ENCODE results near the gene AMPD2.

Gene AMPD2

DNA sequence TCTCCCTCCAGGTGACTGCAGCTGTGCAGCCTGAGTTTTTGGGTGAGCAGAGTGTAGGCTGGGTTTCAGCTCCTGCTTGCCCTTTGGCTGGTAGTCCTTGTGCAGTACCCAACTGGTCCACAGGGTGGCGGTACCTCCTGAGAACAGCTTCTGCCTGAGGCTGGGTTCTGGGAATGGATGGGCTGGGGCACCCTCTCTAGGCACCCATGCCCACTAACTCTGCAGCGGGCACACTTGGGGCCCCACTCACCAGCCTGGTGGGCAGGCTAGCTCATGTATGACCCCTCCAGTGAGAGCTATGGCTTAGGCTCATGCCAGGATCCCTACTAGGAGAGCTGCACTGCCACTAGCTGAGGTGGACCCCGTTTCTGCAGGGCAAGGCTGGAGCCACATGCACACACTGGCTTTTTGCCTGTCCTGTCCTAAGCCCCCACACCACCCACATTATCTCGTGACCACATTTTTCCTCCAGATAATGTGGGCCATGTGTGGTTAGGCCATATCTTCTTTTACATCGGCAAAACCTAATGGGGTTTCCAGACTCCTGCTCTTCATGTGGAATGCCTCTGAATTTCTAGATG lies 20.7 kb downstream of the AMPD2 start:
- peak; percentile 52 for ATAC-seq (ENCODE audit: low read depth)
- TF ChIP-seq, protein P1, sequence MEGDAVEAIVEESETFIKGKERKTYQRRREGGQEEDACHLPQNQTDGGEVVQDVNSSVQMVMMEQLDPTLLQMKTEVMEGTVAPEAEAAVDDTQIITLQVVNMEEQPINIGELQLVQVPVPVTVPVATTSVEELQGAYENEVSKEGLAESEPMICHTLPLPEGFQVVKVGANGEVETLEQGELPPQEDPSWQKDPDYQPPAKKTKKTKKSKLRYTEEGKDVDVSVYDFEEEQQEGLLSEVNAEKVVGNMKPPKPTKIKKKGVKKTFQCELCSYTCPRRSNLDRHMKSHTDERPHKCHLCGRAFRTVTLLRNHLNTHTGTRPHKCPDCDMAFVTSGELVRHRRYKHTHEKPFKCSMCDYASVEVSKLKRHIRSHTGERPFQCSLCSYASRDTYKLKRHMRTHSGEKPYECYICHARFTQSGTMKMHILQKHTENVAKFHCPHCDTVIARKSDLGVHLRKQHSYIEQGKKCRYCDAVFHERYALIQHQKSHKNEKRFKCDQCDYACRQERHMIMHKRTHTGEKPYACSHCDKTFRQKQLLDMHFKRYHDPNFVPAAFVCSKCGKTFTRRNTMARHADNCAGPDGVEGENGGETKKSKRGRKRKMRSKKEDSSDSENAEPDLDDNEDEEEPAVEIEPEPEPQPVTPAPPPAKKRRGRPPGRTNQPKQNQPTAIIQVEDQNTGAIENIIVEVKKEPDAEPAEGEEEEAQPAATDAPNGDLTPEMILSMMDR (IDR thresholded peaks at IDR 0.05; ENCODE audit: poor library complexity, severe bottlenecking) = peak; percentile 86
- DNase-seq (ENCODE audit: low spot score) = no peak
- no peaks in the 10 kb centered on the region for H3K4me1 ChIP-seq (ENCODE audit: insufficient read depth, poor library complexity, severe bottlenecking)
- H3K36me3 ChIP-seq (ENCODE audit: low read depth) = no peaks in the 10 kb centered on the region
- H3K27ac ChIP-seq (ENCODE audit: poor library complexity, severe bottlenecking) = no peak overlapping the region
- H3K27me3 ChIP-seq (ENCODE audit: insufficient read depth, poor library complexity, severe bottlenecking) = no peaks in the 10 kb centered on the region
- no peak overlapping the region for H3K4me3 ChIP-seq (ENCODE audit: severe bottlenecking)
- no peaks in the 10 kb centered on the region for H3K9me3 ChIP-seq (ENCODE audit: severe bottlenecking)

GRCh38 chr1:109641078-109641740 lies 21.6 kb downstream of the AMPD2 start:
- Histone ChIP-seq H3K36me3 (ENCODE audit: low read depth) (no peaks in the 10 kb centered on the region), H3K4me3 (ENCODE audit: severe bottlenecking) (no peak overlapping the region), H3K4me1 (ENCODE audit: insufficient read depth, poor library complexity, severe bottlenecking) (no peaks in the 10 kb centered on the region), H3K27ac (ENCODE audit: poor library complexity, severe bottlenecking) (no peak overlapping the region), H3K9me3 (ENCODE audit: severe bottlenecking) (no peaks in the 10 kb centered on the region), H3K27me3 (ENCODE audit: insufficient read depth, poor library complexity, severe bottlenecking) (no peaks in the 10 kb centered on the region)
- TF ChIP-seq, protein P1 (IDR thresholded peaks at IDR 0.05; ENCODE audit: poor library complexity, severe bottlenecking) = no peak
- DNase-seq (ENCODE audit: low spot score) (no peak), ATAC-seq (ENCODE audit: low read depth) (no peak)

GRCh38 chr1:109641861-109642260 lies 22.2 kb downstream of the AMPD2 start:
- Histone ChIP-seq H3K27ac (ENCODE audit: poor library complexity, severe bottlenecking) (no peak overlapping the region), H3K27me3 (ENCODE audit: insufficient read depth, poor library complexity, severe bottlenecking) (no peaks in the 10 kb centered on the region), H3K36me3 (ENCODE audit: low read depth) (no peaks in the 10 kb centered on the region), H3K4me3 (ENCODE audit: severe bottlenecking) (no peak overlapping the region), H3K4me1 (ENCODE audit: insufficient read depth, poor library complexity, severe bottlenecking) (no peaks in the 10 kb centered on the region), H3K9me3 (ENCODE audit: severe bottlenecking) (no peaks in the 10 kb centered on the region)
- TF ChIP-seq, protein P1 (IDR thresholded peaks at IDR 0.05; ENCODE audit: poor library complexity, severe bottlenecking) = no peak
- DNase-seq (ENCODE audit: low spot score) (no peak), ATAC-seq (ENCODE audit: low read depth) (no peak)

GRCh38 chr1:109642626-109643025 lies 23.0 kb downstream of the AMPD2 start:
- H3K27me3 ChIP-seq (ENCODE audit: insufficient read depth, poor library complexity, severe bottlenecking) = no peaks in the 10 kb centered on the region

More at GRCh38 chr1:109642626-109643025, 23.0 kb downstream of the AMPD2 start:
- TF ChIP-seq, protein P1 (IDR thresholded peaks at IDR 0.05; ENCODE audit: poor library complexity, severe bottlenecking) = no peak
- ATAC-seq (ENCODE audit: low read depth) (no peak), DNase-seq (ENCODE audit: low spot score) (no peak)
- Histone ChIP-seq H3K9me3 (ENCODE audit: severe bottlenecking) (no peaks in the 10 kb centered on the region), H3K4me3 (ENCODE audit: severe bottlenecking) (no peak overlapping the region), H3K27ac (ENCODE audit: poor library complexity, severe bottlenecking) (no peak overlapping the region), H3K36me3 (ENCODE audit: low read depth) (no peaks in the 10 kb centered on the region), H3K4me1 (ENCODE audit: insufficient read depth, poor library complexity, severe bottlenecking) (no peaks in the 10 kb centered on the region)

All from RWPE2 (cell line).